Measurements from ENCODE around the gene CTPS2. TPM values are rescaled to one million over a fixed set of nuclear protein-coding genes. Genes with fewer than 3 reads are reported as not detected.
"Not testable (repeated sequence)": the region's sequence is repeated elsewhere in the genome, so short reads cannot be mapped to it uniquely, and the experiment has no call there.

Gene CTPS2
- total RNA-seq, 3 donors from 2014 or later = 12.3 to 26.3 (median 21.0) TPM

DNA sequence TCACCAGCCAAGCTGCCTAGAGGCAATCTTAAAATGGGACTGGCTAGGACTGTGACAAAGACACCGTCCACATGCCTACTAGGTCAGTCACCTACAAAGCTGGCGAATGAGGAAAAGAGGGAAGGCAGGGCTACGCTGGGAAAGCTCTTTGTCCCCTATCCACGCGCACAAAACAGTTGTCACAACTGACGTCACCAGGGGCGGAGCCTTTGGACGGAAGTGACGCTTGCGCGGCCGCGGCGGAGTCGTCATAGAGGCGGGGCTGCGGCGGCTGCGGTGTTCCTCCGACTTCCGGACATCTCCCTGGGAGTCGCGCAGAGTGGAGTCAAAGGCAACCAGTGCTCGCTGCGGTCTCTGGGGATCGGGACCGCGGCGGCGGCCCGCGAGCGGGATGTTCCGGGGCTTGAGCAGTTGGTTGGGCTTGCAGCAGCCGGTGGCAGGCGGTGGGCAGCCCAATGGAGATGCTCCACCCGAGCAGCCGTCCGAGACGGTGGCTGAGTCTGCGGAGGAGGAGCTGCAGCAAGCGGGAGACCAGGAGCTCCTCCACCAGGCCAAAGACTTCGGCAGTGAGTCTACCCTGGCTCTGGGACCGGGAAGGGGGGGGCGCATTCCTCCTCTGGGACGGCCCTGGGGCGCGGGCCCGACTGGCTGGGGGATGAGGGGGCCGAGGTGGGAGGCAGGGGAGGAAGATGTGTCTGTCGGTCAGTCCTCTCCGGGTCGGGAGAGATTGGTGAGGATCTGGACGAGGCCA is 7.0 kb upstream of the CTPS2 start, which contains the start of gene SYAP1:
Gene SYAP1 (plus strand): TSS at position 279 of the 751 bp plus-strand sequence. CDS start 113 bp downstream, at position 392.
- DNase-seq (ENCODE audit: low spot score in 2 of 2) = peak; percentile 93 to 97
- Histone ChIP-seq H3K27me3 (no peaks in the 10 kb centered on the region), H3K27ac (peak within 1 kb of the TSS; percentile 92 to 98), H3K4me1 (no peaks in the 10 kb centered on the region), H3K9me3 (no peaks in the 10 kb centered on the region), H3K4me3 (peak within 1 kb of the TSS; percentile 64 to 99 (median 71)), H3K36me3 (no peaks in the 10 kb centered on the region)
- intact Hi-C loops (cut with DNase I; ENCODE audit: low total_unique reads) = no loop called here
- no peak for TF ChIP-seq CTCF (IDR thresholded peaks at IDR 0.05)
- TF ChIP-seq POLR2A (IDR thresholded peaks at IDR 0.05) = peak; percentile 79
- TF ChIP-seq POLR2AphosphoS5 (IDR thresholded peaks at IDR 0.05) = peak; percentile 82 to 97 (median 82)

DNA sequence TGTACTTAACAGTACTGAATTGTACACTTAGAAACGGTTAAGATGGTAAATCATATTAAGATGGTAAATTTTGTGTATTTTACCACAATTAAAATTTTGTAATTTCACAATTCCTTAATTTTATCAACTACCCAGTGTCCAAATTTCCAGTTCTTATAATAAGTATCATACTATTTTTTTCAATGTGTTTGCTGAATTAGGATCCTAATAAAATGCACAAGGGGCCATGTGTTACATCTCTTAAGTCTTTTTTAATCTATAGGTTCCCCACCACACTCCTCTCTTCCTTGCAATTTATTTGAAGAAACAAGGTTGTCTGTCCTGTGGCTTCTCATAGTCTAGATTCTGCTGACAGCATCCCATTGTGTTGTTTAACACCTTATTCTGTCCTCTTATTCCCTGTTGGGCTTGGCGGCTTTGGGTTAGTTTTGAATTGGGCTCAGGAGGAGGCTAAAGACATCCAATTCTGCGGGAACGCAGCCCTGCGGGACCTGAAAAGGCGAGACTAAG is 6.4 kb upstream of the CTPS2 start:
- intact Hi-C loops (cut with DNase I; ENCODE audit: low total_unique reads) = no loop called here
- DNase-seq (ENCODE audit: low spot score in 2 of 2) = no peak
- Histone ChIP-seq H3K4me1 (no peaks in the 10 kb centered on the region), H3K4me3 (peak overlapping the region; percentile 64 to 99 (median 71)), H3K36me3 (no peaks in the 10 kb centered on the region), H3K27me3 (peaks cover 0 to 4% of the 10 kb centered on the region in 2 donors), H3K9me3 (no peaks in the 10 kb centered on the region), H3K27ac (peak overlapping the region; percentile 92 to 98)
- no peak for TF ChIP-seq POLR2AphosphoS5 (IDR thresholded peaks at IDR 0.05)
- no peak for TF ChIP-seq CTCF (IDR thresholded peaks at IDR 0.05)
- TF ChIP-seq POLR2A (IDR thresholded peaks at IDR 0.05) = no peak

DNA sequence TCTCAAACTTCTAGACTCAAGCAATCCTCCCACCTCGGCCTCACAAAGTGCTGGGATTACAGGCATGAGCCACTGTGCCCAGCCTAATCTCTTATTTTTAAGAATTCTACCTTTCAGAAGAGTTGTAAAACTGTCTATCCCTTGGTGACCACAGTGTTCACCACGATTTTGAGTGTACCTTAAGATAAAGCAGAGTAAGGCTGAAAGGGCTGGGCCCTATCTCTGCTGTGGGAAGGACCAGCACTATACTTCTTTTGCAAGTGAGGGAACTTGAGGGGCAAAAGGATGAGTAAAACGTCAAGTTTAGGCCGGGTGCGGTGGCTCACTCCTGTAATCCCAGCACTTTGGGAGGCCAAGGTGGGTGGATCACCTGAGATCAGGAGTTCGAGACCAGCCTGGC is 4.0 kb upstream of the CTPS2 start:
- DNase-seq (ENCODE audit: low spot score in 2 of 2); H3K27ac ChIP-seq; H3K4me3 ChIP-seq; H3K4me1 ChIP-seq; H3K36me3 ChIP-seq; H3K9me3 ChIP-seq; intact Hi-C loops (cut with DNase I; ENCODE audit: low total_unique reads): not testable (repeated sequence)
- peaks cover 0 to 17% of the 10 kb centered on the region in 2 donors for H3K27me3 ChIP-seq

- H3K4me1 ChIP-seq; DNase-seq (ENCODE audit: low spot score in 2 of 2); intact Hi-C loops (cut with DNase I; ENCODE audit: low total_unique reads); H3K36me3 ChIP-seq; H3K9me3 ChIP-seq; H3K27ac ChIP-seq; H3K4me3 ChIP-seq: not testable (repeated sequence)
- H3K27me3 ChIP-seq = peaks cover 0 to 19% of the 10 kb centered on the region in 2 donors
These were observed 3.2 kb upstream of the CTPS2 start for GRCh38 chrX:16715638-16716037.

DNA sequence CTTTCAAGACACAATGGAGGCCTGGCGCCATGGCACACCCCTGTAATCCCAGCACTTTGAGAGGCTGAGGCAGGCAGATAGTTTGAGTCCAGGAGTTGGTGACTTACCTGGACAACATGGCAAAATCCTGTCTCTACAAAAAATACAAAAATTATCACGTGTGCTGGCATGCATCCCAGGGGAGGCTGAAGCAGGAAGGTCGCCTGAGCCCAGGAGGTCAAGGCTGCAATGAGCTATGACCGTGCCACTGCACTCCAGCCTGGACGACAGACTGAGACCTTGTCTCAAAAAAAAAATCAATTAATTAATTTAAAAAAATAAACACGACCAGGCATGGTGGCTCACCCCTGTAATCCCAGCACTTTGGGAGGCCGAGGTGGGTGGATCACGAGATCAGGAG is 2.0 kb upstream of the CTPS2 start:
- H3K9me3 ChIP-seq = no peaks in the 10 kb centered on the region
- no peak for TF ChIP-seq POLR2A (IDR thresholded peaks at IDR 0.05)
- no peak for TF ChIP-seq POLR2AphosphoS5 (IDR thresholded peaks at IDR 0.05)
- TF ChIP-seq CTCF (IDR thresholded peaks at IDR 0.05) = no peak
- no peak overlapping the region for H3K4me3 ChIP-seq
- no peaks in the 10 kb centered on the region for H3K4me1 ChIP-seq
- H3K27ac ChIP-seq = no peak overlapping the region
- no peak for DNase-seq (ENCODE audit: low spot score in 2 of 2)
- H3K27me3 ChIP-seq = peaks cover 0 to 19% of the 10 kb centered on the region in 2 donors
- no peaks in the 10 kb centered on the region for H3K36me3 ChIP-seq
- intact Hi-C loops (cut with DNase I; ENCODE audit: low total_unique reads) = no loop called here

GRCh38 chrX:16711893-16712547 is 449 bp downstream of the CTPS2 start:
- H3K4me3 ChIP-seq = peak overlapping the region; percentile 71 to 88 (median 71)
- H3K27me3 ChIP-seq = peaks cover 0 to 23% of the 10 kb centered on the region in 2 donors
- no peak for TF ChIP-seq CTCF (IDR thresholded peaks at IDR 0.05)
- TF ChIP-seq POLR2A (IDR thresholded peaks at IDR 0.05) = no peak
- TF ChIP-seq POLR2AphosphoS5 (IDR thresholded peaks at IDR 0.05) = no peak
- no peak for DNase-seq (ENCODE audit: low spot score in 2 of 2)
- no peaks in the 10 kb centered on the region for H3K9me3 ChIP-seq
- H3K27ac ChIP-seq = peak overlapping the region; percentile 83 to 95
- intact Hi-C loops (cut with DNase I; ENCODE audit: low total_unique reads) = no loop called here
- H3K4me1 ChIP-seq = no peaks in the 10 kb centered on the region
- no peaks in the 10 kb centered on the region for H3K36me3 ChIP-seq

All from breast epithelium (tissue), 4 donors.